Activated T-helper 1 cell treated with Interleukin-2 at 50 U/mL for 16 hours (primary cell): ENCODE results near the gene ZSCAN5A.
"Not testable (repeated sequence)": the region's sequence is repeated elsewhere in the genome, so short reads cannot be mapped to it uniquely, and the experiment has no call there.

Source experiments
- DNase-seq: peaks from one replicate; pipeline ENCODE4 v3.0.0-alpha.2; 2020; ENCODE audit warnings: low read depth

Gene ZSCAN5A

DNA sequence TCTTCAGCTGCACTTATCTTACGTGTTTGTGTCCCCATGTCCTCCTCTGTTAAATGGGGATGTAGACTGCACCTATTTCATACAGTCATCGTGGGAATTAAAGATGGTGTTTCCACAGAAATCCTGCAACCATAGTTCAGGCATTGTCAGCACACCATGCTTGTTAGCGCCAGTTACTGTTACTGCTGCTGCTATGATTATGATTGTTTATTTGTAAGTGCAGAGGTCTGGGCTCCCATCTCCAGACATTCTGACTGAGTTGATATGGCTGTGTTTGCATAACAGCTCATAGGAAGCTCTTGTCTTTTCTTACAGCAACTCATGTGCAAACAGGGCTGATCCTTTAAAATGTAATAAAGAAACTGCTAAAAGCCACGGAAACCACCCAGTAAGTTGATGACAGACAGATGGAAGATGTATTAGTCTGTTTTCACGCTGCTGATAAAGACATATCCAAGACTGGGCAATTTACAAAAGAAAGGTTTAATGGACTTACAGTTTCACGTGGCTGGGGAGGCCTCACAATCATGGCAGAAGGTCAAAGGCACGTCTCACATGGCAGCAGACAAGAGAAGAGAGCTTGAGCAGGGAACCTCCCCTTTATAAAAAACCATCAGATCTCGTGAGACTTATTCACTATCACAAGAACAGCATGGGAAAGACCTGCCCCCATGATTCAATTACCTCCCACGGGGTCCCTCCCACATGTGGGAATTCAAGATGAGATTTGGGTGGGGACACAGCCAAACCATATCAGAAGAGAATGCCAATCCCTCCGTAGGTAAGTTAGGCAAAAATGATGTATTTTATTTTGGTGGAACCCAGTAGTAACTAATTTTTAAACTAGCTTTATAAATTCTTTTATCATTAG is 1.6 kb downstream of the ZSCAN5A start:
- DNase-seq, result no peak

DNA sequence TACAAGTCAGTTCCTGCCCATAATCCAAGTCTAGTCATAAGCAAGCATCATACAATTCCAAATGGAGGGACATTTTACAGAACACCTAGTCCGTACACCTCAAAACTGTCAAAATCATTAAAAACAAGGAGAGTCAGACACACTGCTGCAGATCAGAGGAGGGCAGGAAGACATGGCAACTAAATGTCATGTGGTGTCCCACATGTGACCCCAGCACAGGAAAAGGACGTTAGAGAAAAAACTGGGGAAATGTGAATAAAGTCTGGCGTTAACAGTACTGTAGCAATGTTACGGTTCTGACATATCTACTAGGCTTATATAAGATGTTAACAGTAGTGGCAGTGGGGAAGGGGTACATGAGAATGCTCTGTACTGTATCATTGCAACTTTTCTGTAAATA is 2.3 kb downstream of the ZSCAN5A start:
- no peak for DNase-seq

DNA sequence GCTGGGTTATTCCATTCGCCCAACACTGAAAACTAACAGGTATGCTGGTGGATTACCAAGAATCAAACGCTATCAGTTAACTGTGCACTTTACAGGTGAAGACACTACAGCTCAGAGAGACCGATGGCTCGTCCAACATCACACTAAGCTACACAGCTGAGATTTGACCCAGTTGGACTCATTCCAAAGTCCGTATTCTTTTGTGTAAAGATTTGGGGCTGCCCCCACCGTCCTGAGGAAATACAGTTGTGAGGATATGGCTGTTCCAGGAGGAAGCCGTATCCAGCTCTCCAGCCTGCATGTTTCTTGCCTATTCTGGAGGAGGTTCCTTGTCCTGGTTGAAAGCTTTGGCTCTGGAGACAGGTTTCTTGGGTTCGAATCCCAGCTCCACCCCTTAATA is 4.2 kb downstream of the ZSCAN5A start:
- DNase-seq, result no peak

DNA sequence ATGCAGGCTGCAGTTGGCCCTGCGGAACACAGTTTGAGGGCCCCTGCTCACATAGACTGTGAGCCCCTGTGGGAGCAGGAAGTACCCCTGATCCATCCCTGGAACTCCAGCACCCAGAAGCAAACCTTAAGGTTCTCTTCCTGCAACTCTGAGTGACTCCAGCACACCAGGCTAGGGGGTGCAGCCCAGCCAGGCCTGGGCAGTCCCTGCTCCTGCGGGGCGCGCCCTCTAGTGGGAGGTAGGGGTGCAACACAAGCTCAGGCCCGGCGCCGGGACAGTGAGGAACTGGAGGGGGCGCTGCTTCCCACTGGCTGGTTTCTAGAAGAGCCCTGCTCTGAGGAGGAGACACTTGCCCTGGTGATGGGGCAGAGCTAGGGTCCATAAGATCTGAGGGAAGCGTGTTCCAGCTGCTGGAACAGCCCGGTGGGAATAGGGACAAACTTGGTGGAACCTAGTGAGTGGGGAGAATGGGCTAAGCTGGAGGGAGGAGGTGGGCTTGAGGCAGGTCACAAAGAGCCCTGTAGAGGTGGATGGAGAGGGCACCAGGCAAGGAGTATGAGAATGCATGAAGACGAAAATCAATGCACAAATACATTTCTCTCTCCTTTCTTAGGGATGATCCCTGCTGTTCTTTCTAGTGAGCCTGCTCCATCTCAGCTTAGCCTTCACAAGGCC is 5.0 kb downstream of the ZSCAN5A start:
- DNase-seq, result no peak

DNA sequence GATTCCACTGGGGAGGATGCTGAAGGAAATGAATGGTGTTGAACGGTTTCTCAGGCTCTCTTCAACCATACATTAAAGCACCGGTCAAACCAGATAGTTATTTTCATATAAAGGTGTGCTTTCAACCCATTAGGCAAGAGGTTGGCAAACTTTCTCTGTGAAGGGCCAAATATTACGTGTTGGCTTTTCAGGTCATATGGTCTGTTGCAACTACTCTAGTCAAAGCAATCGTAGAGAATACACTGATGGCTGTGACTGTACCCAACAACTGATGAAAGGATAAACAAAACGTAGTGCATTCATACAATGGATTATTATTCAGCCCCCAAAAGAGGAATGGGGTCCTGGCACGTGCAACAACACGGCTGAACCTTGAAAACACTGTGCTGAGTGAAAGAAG is 5.8 kb downstream of the ZSCAN5A start:
- no peak for DNase-seq

DNA sequence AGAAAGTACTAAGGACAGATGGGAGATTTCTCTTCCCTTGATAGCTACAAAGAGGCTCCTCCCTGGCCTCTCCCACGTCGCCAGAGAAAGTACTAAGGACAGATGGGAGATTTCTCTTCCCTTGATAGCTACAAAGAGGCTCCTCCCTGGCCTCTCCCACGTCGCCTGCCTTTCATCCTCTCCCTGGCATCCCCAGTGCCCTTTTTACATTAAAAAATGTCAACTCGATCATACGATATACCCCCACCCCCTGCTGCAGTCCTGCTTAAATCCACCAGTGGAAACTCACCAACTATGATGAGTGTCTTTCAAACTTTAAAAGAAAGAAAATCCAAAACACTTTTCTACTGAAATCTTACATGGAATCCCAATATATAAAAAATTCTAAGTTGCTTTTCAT is 7.6 kb downstream of the ZSCAN5A start:
- DNase-seq, result not testable (repeated sequence)

DNA sequence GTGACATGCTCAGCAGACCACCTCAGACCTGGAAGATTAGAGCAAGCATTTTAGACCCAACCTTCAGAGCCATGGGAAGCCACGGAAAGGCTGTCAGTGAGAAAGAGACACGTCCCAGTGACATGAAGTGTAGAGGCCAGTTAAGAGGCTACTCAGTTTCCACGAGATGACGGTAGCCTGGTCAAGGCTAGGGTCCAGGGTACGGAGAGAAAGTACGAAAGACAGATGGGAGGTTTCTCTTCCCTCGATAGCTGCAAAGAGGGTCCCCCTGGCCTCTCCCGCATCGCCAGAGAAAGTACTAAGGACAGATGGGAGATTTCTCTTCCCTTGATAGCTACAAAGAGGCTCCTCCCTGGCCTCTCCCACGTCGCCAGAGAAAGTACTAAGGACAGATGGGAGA is 8.6 kb downstream of the ZSCAN5A start:
- no peak for DNase-seq

DNA sequence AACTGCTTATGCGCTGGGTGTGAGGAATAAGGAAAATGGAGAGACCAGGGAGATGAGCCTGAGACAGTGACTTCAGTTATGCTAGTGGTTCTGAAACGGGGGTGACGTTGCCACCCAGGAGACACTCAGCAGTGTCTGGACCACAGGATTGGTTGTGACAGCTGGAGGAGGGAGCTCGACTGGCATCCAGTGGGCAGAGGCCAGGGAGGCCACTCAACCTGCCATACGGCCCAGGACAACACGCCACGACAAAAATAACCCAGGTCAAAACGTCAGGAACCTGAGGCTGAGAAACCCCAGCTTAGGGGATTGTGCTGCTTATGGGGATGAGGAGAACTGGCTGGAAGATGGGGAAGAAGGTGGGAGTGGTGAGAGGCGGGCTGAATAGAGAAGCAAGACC is 10.4 kb downstream of the ZSCAN5A start:
- no peak for DNase-seq

DNA sequence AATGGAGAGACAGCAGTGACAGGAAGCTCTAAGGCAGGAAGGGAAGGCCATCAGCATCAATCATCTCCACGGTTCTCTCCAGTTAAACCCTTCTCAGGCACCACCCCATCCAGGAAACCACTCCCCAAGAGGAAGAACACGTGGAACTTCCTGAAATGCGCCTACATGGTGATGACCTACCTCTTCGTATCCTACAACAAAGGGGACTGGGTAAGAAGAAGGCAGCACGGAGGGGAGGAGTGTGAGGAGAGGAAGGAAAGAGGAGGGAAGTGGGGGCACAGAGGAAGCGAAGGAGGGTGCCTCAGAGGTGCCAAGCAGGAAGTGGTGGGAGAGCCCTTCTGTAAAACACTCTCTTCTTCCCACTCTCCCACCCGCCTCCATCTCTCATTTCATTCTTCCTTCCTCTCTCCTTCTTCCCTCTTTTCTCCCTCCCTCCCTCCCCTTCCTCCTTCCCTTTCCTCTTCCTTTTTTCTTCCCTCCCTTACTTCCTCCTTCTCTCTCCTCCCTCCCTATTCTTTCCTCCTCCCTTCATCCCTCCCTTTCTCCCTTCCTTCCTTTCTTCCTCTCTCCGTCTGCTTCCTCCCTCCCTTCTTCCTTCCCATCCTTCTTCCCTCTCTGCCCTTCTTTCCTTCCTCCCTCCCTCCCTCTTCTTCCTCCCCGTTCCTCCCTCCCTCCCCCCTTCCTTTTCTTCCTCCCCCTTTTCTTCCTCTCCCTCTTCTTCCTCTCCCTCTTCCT is 12.6 kb downstream of the ZSCAN5A start:
- DNase-seq, result no peak

DNA sequence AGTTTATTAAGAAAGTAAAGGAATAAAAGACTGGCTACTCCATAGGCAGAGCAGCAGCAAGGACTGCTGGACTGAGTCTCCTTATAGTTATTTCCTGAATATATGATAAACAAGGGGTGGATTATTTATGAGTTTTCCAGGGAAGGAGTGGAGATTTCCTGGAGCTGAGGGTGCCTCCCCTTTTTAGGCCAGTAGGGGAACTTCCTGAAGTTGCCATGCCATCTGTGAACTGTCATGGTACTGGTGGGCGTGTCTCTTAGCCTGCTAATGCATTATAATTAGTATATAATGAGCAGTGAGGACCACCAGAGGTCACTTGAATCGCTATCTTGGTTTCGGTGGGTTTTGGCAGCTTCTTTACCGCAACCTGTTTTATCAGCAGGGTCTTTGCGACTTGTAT is 13.5 kb downstream of the ZSCAN5A start:
- no peak for DNase-seq

DNA sequence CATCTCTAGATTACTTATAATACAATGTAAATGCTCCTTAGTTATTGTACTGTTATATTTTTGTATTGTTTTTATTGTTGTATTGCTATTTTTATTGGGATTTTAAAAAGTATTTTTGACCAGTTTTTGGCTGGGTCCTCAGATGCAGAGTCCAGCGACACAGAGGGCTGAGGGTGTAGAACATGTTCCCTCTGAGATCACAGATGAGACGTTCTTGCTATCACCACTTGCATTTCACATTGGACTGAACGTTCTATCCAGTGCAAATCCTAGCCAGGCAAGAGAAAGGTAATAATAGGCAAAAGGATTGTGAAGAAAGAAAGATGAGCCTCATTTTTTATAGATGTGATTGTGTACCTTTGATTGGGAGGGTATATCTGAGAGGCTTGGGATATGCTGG is 15.0 kb downstream of the ZSCAN5A start:
- no peak for DNase-seq

DNA sequence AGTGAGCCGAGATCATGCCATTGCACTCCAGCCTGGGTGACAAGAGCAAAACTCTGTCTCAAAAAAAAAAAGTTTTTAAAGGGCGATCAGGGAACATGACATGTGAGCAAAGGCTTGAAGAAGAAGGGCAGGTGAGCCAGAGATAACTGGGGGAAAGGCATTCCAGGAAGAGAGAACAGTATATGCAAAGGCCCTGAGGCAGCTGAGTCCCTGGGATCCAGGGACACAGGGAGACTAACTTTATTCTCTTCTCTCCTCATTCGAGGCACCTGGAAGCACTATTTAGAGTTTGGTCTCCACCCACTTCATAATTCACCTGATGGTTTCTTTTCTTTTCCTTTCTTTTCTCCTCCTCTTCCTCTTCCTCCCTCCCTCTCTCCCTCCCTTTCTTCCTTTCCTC is 17.6 kb downstream of the ZSCAN5A start:
- no peak for DNase-seq

DNA sequence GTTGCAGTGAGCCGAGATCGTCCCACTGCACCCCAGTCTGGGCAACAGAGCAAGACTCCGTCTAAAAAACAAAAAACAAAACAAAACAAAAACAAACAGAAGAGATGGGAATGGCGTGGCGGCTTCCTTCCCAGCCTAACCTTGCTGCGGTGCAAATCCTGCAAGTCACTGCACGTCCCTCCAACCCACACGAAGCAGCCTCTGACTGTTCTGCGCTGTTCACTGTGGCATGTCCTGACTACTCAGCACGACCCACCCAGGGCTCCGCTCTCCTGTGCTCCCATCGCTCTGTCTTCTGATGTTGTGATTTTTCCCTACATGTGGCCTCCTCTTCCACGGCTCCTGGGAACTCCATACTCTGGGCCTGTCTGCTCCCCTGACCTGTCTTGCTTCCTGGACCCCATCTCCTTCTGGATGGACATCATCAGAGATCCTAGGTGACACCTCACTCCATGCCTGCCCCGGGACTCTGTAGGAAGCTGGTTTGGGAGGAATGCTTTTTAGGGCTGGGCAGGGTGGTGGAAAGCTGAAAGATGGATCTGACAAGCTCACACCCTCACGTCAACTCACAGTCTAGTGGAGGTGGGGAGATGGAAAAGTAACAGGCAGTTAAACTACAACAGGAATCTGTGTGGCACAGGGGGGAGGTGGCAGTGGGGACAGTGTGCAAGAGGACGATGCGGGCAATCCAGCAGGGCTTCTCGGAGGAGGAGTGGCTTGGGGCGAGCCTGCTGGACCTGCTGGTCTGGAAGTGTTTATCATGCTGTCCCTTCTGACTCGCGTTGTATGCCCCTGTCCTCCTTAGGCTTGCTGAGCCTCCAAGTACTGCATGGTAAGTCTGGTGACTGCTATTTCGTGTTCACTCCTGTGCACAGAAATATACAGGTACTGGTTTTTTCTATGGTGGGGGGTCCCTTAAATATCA is 18.8 kb downstream of the ZSCAN5A start:
- no peak for DNase-seq

DNA sequence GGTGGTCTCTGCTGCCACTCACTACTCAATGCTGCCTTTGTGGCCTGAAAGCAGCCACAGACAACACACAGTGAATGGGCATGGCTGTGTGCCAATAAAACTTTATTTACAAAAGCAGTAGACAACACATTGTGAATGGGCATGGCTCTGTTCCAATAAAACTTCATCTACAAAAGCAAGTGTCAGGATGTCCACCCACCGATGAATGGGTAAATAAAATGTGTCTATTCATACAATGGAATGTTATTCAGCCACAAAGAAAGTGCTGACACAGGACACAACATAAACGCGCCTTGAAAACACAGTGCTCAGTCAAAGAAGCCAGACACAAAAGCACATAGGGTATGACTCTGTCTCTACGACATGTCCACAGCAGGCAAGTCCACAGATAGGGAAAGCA is 20.1 kb downstream of the ZSCAN5A start:
- no peak for DNase-seq

DNA sequence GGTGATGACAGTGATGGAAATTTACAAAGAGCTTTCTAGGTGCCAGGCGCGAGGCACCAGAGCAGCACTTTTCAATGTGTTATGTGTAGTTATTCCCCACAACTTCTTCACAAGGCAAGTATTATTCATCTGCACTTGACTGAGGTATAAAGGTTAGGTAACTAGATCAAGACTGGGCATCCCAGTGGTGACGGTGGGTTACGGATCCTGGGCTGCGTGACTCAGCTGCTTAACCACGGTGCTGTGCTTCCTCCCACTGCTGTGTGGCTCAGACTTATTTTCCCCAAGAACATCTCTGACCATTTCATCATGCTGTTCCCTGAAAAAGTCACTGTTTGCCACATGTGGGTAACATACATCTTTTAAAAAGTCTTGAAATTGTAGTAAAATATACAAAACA is 22.8 kb downstream of the ZSCAN5A start:
- no peak for DNase-seq

DNA sequence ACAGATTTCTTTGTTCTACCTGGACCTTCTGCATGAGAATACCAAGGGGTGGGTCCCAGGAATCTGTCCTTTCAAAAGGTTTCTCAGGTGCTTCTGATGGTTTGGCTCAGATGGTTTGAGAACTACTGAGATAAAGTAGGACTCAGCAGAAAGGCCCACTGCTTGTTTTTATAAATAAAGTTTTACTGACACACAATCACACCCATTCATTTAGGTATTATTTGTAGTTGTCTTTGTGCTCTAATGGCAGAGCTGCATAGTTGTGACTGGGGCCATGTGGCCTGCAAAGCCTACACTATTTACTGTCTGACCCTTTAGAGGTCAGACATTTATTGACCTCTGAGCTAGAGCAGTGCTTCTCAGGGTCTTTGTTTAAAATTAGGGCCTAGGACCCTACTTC is 24.5 kb downstream of the ZSCAN5A start:
- no peak for DNase-seq

DNA sequence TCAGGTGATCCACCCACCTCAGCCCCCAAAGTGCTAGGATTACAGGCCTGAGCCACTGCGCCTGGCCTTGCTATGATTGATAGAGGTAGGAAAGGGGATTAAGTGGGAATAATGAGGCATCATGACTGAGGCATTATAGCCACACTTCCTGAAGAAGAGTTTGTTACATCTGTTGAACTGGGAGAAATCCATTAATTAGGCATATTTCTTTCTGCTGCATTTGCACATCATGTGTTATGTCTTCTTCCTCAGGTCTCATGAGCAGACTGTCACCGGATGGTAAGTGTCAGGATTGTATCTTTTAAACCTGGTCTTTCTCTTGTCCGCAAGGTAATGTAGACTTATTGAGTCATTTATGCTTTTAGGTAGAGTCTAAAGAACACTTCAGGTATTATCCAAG is 29.9 kb downstream of the ZSCAN5A start:
- no peak for DNase-seq

DNA sequence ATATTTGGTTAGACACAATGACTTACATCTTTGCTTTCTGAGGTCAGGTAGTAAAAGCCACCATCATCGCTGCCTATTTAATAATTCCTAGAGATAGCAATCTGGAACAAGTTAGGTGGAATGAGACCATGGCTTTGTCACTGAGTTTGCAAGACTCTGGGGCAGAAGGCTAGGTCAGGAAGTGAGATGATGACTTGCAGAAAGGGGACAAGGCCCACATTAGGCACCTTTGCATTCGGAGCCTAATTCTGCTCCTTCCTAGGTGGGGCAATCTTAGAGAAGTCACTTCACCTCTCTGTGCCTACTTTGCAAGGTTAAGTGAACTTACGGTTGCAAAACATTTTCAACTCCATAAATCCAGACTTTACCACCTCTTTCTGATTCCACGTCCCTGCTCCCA is 31.8 kb downstream of the ZSCAN5A start:
- no peak for DNase-seq

DNA sequence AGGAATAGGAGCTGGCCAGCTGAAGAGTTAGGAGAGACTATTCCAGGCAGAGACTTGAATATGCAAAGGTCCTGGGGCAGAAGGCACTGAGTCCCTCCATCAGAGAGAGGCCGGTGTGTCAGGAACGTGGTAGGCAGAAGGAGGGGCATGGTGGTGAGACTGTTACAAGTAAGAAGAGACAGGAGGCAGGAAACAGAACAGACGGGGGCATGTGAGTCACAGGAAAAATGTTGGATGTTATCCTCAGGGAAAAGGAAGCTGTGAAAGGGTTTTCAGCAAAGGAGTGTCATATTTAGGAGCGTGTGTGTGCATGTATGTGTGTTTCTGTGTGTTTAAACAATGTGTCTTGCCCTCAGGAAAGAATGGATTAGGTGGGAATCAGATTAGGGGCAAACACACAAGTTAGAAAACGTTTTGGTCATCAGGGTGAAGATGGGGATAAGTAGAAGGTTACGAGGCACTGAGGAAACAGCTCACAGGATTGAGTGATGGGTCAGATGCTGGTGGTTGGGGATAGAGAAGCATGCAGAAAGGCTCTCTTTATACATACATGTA is 41.0 kb downstream of the ZSCAN5A start:
- no peak for DNase-seq

DNA sequence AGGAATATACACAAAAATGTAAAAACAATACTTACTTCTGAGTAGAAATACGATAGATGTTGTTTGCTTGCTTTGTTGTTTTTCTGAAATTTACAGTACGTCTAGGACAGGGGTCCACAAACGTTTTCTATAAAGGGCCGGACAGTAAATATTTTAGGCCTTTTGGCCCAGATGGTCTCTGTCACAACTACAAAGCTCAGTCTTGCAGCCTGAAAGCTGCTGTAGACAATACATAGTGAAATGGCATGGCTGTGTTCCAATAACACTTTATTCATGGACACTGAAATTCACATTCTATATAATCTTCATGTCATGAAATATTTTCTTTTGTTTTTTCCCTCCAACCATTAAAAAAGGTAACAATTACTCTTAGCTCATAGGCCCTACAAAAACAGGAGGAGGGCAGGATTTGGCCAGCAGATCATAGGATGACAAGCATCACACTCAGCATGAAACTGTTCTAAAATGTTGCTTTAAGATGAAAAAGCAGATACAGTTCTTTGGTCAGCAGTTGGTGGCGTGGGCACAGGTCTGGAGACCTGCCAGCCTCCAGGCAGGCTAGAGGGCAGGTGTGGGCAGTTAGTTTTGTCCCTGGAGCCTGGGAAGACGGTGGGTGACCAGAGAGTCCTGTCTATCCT is 42.4 kb downstream of the ZSCAN5A start, which contains the start of gene EDDM13:
Gene EDDM13, plus strand, starts transcription at position 588 of the 638 bp plus-strand sequence. CDS start 87 bp downstream, outside the sequence.
- no peak for DNase-seq

DNA sequence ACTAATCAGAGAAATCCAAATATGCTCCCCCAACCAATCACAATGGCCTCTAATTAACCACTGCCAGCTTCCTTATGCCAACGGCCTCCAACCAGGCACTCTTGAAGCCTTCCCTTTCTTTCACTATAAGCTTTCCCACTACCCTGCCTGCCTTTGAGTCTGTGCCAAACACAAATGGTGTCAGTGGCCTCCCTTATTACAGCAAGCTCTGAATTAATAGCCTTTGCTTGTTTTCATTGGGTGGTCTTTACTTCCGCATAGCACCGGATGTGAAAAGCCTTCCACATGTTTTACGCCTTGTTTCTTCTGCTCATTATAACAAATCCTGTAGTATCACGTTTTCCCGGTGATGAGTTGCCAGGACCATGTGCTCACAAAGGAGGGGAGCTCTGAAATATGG is 43.5 kb downstream of the ZSCAN5A start:
- no peak for DNase-seq
